ENCODE measurements around the gene TRIM54. TPM values are rescaled to one million over a fixed set of nuclear protein-coding genes. Genes with fewer than 3 reads are reported as not detected.
A peak's percentile ranks its signal among the peaks of the same experiment; 100 is the strongest.

Gene TRIM54
- total and polyA plus RNA-seq, 9 of the 15 experiments (the other 6 are each of a cell fraction or from before 2014, with no cell fraction given): not detected

- TF ChIP-seq MBD2 (IDR thresholded peaks at IDR 0.05; ENCODE audit: borderline replicate concordance, low read depth) (0 out of 2 replicates have a peak, but pooled peaks have one; percentile 8), TCF15 (CRISPR knock-in tag; IDR thresholded peaks at IDR 0.05) (no peak), ZNF408 (CRISPR knock-in tag; IDR thresholded peaks at IDR 0.05; ENCODE audit: low read depth) (no peak), FOXP1 (CRISPR knock-in tag; IDR thresholded peaks at IDR 0.05) (no peak), SAFB2 (IDR thresholded peaks at IDR 0.05; ENCODE audit: borderline replicate concordance, low read depth, low read length, severe bottlenecking) (no peak), MGA (IDR thresholded peaks at IDR 0.05) (peak; percentile 56), GTF2E2 (tag; IDR thresholded peaks at IDR 0.05) (no peak), NCOR1 (IDR thresholded peaks at IDR 0.05) (no peak), KHSRP (IDR thresholded peaks at IDR 0.05) (no peak), NR0B1 (IDR thresholded peaks at IDR 0.05; ENCODE audit: partially characterized antibody) (no peak), RBM17 (IDR thresholded peaks at IDR 0.05; ENCODE audit: borderline replicate concordance, low read depth, low read length) (no peak), ZNF707 (CRISPR knock-in tag; conservative IDR thresholded peaks at IDR 0.05) (no peak)
- TF ChIP-seq, protein P1, sequence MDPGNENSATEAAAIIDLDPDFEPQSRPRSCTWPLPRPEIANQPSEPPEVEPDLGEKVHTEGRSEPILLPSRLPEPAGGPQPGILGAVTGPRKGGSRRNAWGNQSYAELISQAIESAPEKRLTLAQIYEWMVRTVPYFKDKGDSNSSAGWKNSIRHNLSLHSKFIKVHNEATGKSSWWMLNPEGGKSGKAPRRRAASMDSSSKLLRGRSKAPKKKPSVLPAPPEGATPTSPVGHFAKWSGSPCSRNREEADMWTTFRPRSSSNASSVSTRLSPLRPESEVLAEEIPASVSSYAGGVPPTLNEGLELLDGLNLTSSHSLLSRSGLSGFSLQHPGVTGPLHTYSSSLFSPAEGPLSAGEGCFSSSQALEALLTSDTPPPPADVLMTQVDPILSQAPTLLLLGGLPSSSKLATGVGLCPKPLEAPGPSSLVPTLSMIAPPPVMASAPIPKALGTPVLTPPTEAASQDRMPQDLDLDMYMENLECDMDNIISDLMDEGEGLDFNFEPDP (CRISPR knock-in tag; IDR thresholded peaks at IDR 0.05): no peak
These were observed 71.8 kb downstream of the TRIM54 start (continued) for GRCh38 chr2:27353762-27354596.
